Measurements from ENCODE around the gene OXGR1.

The OXGR1 gene

DNA sequence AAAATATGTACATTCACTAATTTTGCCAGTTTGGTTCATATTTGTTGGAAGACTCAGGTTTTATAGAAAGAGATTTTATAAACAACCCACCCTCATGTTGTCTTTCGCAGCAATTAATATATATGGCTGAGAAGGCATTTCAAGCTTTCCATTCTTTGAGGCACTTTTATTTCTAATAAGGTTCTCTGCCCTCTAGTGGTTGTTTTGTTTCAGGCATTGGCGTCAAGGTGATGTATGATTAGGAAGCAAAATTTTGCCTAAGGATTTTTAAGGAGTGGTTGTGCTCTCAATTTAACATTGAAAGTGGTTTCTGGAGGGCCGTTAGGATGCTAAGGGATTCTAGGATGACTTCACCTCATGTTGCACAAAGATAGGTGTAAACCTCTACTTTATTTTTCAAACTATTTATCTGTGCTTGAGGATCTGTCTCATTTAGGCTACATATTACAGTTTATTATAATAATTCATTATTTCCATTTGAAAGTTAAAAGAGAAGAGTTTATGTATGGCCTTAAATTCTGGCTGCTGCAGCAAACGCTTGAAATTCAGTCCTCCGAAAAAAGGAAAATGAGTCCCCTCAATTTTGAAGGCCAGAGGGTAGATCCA lies 35.9 kb downstream of the OXGR1 start:
- DNase-seq: peak; percentile 54

DNA sequence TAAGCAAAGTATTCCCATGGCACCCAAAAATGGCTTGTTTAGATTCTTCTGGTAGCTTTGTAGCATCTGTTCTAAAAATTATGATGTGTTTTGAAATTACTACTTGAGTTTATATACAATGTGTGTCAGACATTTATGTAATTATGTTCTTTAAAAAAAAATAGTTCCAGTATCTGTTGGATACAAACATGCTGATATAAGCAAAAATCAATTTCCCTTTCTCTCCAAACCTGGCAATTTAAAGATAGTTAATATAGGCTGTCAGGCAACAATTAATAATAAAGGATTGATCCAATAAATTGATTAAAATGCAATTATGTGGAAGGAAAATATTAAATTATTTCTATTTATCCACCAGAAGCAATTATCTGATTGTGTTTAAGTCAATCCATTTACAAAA lies 41.7 kb downstream of the OXGR1 start:
- no peak for DNase-seq

DNA sequence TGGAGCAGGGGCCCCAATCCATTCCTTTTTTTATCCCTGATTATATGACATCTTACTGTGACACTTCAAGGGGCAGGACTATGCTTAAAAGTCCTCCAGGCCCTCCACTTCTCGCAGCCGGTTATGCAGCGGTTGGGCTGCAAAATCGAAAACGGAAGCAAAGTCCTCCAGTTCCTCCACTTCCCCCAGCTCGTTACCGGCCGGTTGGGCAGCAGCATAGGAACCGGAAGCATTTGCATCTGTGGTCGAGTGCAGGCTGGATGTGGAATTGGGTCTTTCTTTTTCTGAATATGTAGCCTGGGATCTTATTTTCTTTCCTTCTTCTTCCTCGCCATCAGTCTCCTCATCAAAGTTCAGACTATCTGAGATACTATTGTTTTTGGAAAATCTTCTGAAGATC lies 46.1 kb downstream of the OXGR1 start:
- DNase-seq: no peak

DNA sequence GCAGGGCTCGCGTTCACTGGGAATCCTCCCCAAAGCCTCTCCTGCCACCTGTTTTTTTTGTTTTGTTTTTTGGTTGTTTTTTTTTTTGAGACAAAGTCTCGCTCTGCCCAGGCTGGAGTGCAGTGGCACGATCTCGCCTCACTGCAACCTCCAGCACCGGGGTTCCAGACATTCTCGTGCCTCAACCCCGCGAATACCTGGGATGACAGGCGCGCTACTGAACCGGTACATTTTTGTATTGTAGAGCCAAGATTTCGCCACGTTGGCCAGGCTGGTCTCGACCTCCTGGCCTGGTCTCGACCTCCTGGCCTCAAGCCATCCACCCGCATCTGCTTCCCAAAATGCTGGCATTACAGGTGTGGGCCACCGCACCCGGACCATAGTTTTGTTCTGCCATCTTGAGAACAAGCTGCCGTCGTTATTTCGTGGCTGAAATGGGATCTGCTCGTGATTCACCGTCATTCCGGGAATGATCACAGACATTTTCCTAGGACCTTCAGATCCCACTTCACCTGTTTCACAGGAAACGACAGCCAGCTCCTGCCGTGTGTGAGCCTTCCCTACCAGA lies 46.8 kb downstream of the OXGR1 start:
- DNase-seq: no peak

DNA sequence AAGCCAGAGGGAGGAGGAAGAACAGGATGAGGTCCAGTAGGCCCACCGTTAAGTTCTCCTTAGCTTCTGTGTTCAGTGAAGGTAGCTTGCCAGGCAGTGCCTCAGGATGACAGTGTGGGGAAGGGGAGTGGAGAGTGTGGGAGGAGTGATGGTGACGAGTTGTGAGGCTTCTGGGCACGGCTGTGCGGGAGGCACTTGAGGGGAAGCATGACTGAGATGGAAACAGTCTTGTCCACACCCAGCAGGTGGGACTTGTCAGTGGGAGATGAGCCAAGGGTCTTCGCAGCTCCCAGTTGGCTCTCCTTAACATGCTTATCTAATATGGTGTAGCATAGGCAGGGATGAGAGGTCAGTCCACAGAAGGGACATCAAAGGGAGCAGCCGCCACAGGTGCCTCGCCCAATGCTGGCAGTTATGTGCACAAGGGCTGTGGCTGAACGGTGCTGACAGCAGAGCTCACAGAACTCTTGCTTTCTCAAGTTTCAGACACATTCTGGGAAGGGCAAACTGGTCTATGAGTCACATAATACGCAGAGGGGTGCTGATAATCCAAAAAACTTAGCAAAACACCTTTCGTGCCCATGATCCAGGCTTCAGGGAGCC lies 47.5 kb downstream of the OXGR1 start:
- no peak for DNase-seq

DNA sequence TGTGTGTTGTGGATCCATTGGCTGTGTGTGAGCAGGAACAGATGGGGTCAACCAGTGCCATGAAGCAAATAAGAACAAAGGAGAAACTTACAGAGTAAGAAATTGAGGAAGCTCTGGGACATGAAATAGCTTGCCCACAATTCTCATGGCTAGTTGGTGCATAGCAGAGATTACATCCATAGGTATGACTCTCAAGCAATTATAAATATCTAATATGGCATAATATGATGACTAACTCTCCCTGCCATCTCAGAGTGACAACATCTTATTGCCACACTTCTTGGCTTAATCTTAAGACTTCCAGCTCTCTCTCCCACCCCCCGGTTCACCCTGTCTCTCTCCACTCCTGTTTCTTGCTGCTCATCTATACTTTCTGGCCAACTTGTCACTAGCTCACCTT lies 53.3 kb downstream of the OXGR1 start:
- DNase-seq: no peak

DNA sequence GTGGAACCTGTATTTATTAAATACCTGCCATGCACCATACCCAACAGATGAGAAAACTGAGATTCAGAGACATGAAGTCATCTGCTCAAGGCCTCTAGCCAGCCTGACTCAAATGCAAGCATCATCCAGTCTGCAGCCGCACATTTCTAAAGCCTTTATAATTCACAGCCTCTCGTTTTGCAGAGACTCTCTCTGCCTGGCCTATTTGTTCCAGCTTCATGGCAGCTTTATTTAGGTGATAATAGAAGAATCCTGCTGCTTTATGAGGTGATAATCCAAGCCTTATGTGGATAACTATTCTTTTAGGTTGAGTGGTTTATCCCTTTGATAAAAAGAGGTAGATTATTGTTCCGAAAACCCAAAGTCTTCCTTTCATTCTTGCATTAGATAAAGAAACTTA lies 58.4 kb downstream of the OXGR1 start:
- DNase-seq: no peak

Data from NCI-H1092 treated with DMSO at 0.1 percent for 48 hours (cell line).